ENCODE results near the gene TBC1D23. TPM values are rescaled to one million over a fixed set of nuclear protein-coding genes. Genes with fewer than 3 reads are reported as not detected.

The TBC1D23 gene
- total and polyA plus RNA-seq, 2 experiments from 2014 or later, result 27.1 to 61.9 TPM

DNA sequence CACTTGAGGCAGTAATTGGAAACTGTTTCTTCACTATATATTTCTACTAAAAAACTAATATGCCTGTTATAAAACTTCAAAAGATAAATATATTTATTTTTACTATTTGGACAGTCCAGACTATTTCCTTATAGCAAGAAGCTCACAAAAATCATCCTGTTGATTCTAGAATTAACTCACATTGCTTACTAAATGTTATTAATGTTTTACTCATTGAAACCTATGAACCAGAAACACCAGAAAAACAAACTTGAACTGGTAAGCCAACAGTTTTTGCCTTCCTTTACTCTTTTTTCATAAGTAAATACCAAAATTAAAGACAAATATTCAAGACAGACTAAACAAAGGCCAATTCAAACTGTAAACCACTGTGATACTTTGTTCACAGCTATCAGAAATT lies 113.7 kb downstream of the TBC1D23 start:
- no peaks in the 10 kb centered on the region for H4K20me1 ChIP-seq (ENCODE audit: insufficient read depth, poor library complexity, severe bottlenecking)
- no peaks in the 10 kb centered on the region for H3K9me2 ChIP-seq (replicated peaks; ENCODE audit: insufficient read depth)
- TF ChIP-seq EZH2phosphoT487 (IDR thresholded peaks at IDR 0.05; ENCODE audit: low read depth, severe bottlenecking, unreplicated experiment) (no peak), CTCF (IDR thresholded peaks at IDR 0.05; ENCODE audit: poor library complexity) (no peak), EZH2 (IDR thresholded peaks at IDR 0.05; ENCODE audit: borderline replicate concordance) (no peak)
- H3K36me3 ChIP-seq (replicated peaks; ENCODE audit: insufficient read depth, low read depth), result peaks cover 5% of the 10 kb centered on the region
- no peaks in the 10 kb centered on the region for H3K4me1 ChIP-seq (ENCODE audit: insufficient read depth)
- peaks cover 7% of the 10 kb centered on the region for H3K79me2 ChIP-seq
- H3K4me2 ChIP-seq, result no peak overlapping the region
- no peak overlapping the region for H3K27ac ChIP-seq
- no peak overlapping the region for H3K4me3 ChIP-seq
- H3K9me3 ChIP-seq (ENCODE audit: low read depth), result no peaks in the 10 kb centered on the region
- no peaks in the 10 kb centered on the region for H3K27me3 ChIP-seq
- DNase-seq (ENCODE audit: low spot score), result no peak
- H2AFZ ChIP-seq, result no peak overlapping the region

Other genes starting within 250 kb of the TBC1D23 start
- gene FILIP1L, start 146.5 kb upstream of the TBC1D23 start, total RNA-seq, result 48.2 and 54.9 TPM in 2 replicates
- 40.5 and 49.4 TPM in 2 replicates for gene FILIP1L, start 146.5 kb upstream of the TBC1D23 start, polyA plus RNA-seq
- gene NIT2, start 73.8 kb downstream of the TBC1D23 start, total RNA-seq, result 45.2 and 55.7 TPM in 2 replicates
- gene NIT2, start 73.8 kb downstream of the TBC1D23 start, polyA plus RNA-seq, result 84.5 and 96.9 TPM in 2 replicates
- 65.6 and 75.7 TPM in 2 replicates for gene TOMM70, start 140.1 kb downstream of the TBC1D23 start, total RNA-seq
- 18.7 and 23.2 TPM in 2 replicates for gene TOMM70, start 140.1 kb downstream of the TBC1D23 start, polyA plus RNA-seq
- gene LNP1, start 140.5 kb downstream of the TBC1D23 start, total RNA-seq, result 4.3 and 5.8 TPM in 2 replicates
- 1.1 and 1.9 TPM in 2 replicates for gene LNP1, start 140.5 kb downstream of the TBC1D23 start, polyA plus RNA-seq
- gene TMEM45A, start 231.6 kb downstream of the TBC1D23 start, total RNA-seq, result 70.7 and 82.6 TPM in 2 replicates
- gene TMEM45A, start 231.6 kb downstream of the TBC1D23 start, polyA plus RNA-seq, result 80.0 and 88.0 TPM in 2 replicates